Measurements from ENCODE around the gene C1orf226.
"Not testable (repeated sequence)": the region's sequence is repeated elsewhere in the genome, so short reads cannot be mapped to it uniquely, and the experiment has no call there.

C1orf226 gene

GRCh38 chr1:162412002-162412401 lies 30.5 kb downstream of the C1orf226 start, which contains the start of gene SH2D1B:
Gene SH2D1B, minus strand, starts transcription at chr1:162412136. Its CDS starts 120 bp downstream, at chr1:162412016.
- DNase-seq (no peak), ATAC-seq (peak; percentile 36)

- DNase-seq (no peak), ATAC-seq (no peak)
These were observed 34.7 kb downstream of the C1orf226 start for GRCh38 chr1:162416215-162416614.

- ATAC-seq (no peak), DNase-seq (no peak)
These were observed 35.4 kb downstream of the C1orf226 start for GRCh38 chr1:162416909-162417308.

- no peak for DNase-seq
- no peak for ATAC-seq
These were observed 36.1 kb downstream of the C1orf226 start for GRCh38 chr1:162417650-162418049.

- not testable (repeated sequence) for ATAC-seq, DNase-seq
These were observed 37.1 kb downstream of the C1orf226 start for GRCh38 chr1:162418584-162418983.

- not testable (repeated sequence) for ATAC-seq, DNase-seq
These were observed 38.0 kb downstream of the C1orf226 start for GRCh38 chr1:162419450-162419931.

- ATAC-seq (no peak), DNase-seq (no peak)
These were observed 38.6 kb downstream of the C1orf226 start for GRCh38 chr1:162420120-162420519.

- ATAC-seq, result no peak
- DNase-seq, result no peak
These were observed 40.0 kb downstream of the C1orf226 start for GRCh38 chr1:162421258-162422164.

- DNase-seq (no peak), ATAC-seq (no peak)
These were observed 41.3 kb downstream of the C1orf226 start for GRCh38 chr1:162422662-162423375.

GRCh38 chr1:162430583-162430982 lies 49.1 kb downstream of the C1orf226 start:
- ATAC-seq (no peak), DNase-seq (no peak)

GRCh38 chr1:162432977-162433713 lies 51.6 kb downstream of the C1orf226 start:
- ATAC-seq, DNase-seq: not testable (repeated sequence)

Data from stimulated activated naive CD8-positive, alpha-beta T cell treated with anti-CD3 and anti-CD28 coated beads, Interleukin-15, Interleukin-2, amounts not matched to agents 100 U/mL and 50 U/mL, for 24 hours (primary cell).